Mesenchymal stem cell (in vitro differentiated cells and primary cell): ENCODE data around the gene MLN.

ENCODE experiments used
- DNase-seq: peaks from one replicate; pipeline ENCODE4 v3.0.0-alpha.2; 2013
- H2AFZ ChIP-seq: one replicate; pipeline ENCODE4 v1.6.1; 2013; ENCODE audit warnings: low read depth, mild to moderate bottlenecking, control low read depth, inconsistent platforms, low read length, moderate library complexity
- H2AK5ac ChIP-seq: 2 replicates; pipeline ENCODE4 v1.6.1; 2013; ENCODE audit warnings: low read length, moderate library complexity, mild to moderate bottlenecking, inconsistent platforms; ENCODE audit not compliant: severe bottlenecking
- H2BK120ac ChIP-seq: one replicate; pipeline ENCODE4 v1.6.1; 2013; ENCODE audit warnings: low read depth, mild to moderate bottlenecking, inconsistent platforms, low read length, moderate library complexity
- H2BK12ac ChIP-seq, 2 experiments: one replicate each; pipeline ENCODE4 v1.6.1; 2013; ENCODE audit warnings: inconsistent platforms in 2 of 2, low read length in 2 of 2, mild to moderate bottlenecking in 2 of 2, moderate library complexity in 2 of 2, control low read depth in 1 of 2
- H2BK15ac ChIP-seq: one replicate; pipeline ENCODE4 v1.6.1; 2013; ENCODE audit warnings: mild to moderate bottlenecking, low read depth, inconsistent platforms; ENCODE audit not compliant: poor library complexity, severe bottlenecking
- H2BK5ac ChIP-seq: 2 replicates; pipeline ENCODE4 v1.6.1; 2013; ENCODE audit warnings: low read depth, mild to moderate bottlenecking, low read length, control low read depth, inconsistent platforms; ENCODE audit not compliant: poor library complexity, severe bottlenecking
- H3K14ac ChIP-seq, 2 experiments: one replicate each; pipeline ENCODE4 v1.6.1; 2013; ENCODE audit warnings: inconsistent platforms in 2 of 2, low read length in 2 of 2, control low read depth in 1 of 2, mild to moderate bottlenecking in 1 of 2, moderate library complexity in 1 of 2
- H3K18ac ChIP-seq, 2 experiments: one replicate each; pipeline ENCODE4 v1.6.1; 2013; ENCODE audit warnings: inconsistent platforms in 2 of 2, low read length in 2 of 2, control low read depth in 1 of 2, low read depth in 1 of 2, mild to moderate bottlenecking in 1 of 2
- H3K23ac ChIP-seq, 2 experiments: one replicate each; pipeline ENCODE4 v1.6.1; 2013; ENCODE audit warnings: inconsistent platforms in 2 of 2, low read length in 2 of 2, mild to moderate bottlenecking in 2 of 2, moderate library complexity in 2 of 2, control low read depth in 1 of 2
- H3K27ac ChIP-seq: 2 replicates; pipeline ENCODE4 v1.5.1; 2013; ENCODE audit warnings: mild to moderate bottlenecking, moderate library complexity, low read length, control low read depth, inconsistent platforms; ENCODE audit not compliant: poor library complexity, severe bottlenecking
- H3K27me3 ChIP-seq, 2 experiments: 2 replicates each; pipeline versions ENCODE4 v1.6.1 to v1.7.0; 2013; ENCODE audit warnings: low read length in 2 of 2, mild to moderate bottlenecking in 2 of 2, moderate library complexity in 2 of 2, control low read depth in 1 of 2, inconsistent platforms in 1 of 2; ENCODE audit not compliant: control insufficient read depth in 1 of 2, insufficient read depth in 1 of 2
- H3K36me3 ChIP-seq, 2 experiments: 2 replicates each; pipeline versions ENCODE4 v1.6.1 to v1.7.0; 2013; ENCODE audit warnings: low read length in 2 of 2, control low read depth in 1 of 2, inconsistent platforms in 1 of 2, low read depth in 1 of 2, mild to moderate bottlenecking in 1 of 2; ENCODE audit not compliant: insufficient read depth in 2 of 2, control insufficient read depth in 1 of 2
- H3K4ac ChIP-seq, 2 experiments: one replicate each; pipeline ENCODE4 v1.6.1; 2013; ENCODE audit warnings: inconsistent platforms in 2 of 2, low read length in 2 of 2, mild to moderate bottlenecking in 2 of 2, moderate library complexity in 2 of 2, control low read depth in 1 of 2, low read depth in 1 of 2
- H3K4me1 ChIP-seq: 2 replicates; pipeline ENCODE4 v1.6.1; 2013; ENCODE audit warnings: low read depth, low read length, control low read depth; ENCODE audit not compliant: control insufficient read depth, insufficient read depth
- H3K4me2 ChIP-seq: 2 replicates; pipeline ENCODE4 v1.6.1; 2013; ENCODE audit warnings: low read length, mild to moderate bottlenecking, inconsistent platforms; ENCODE audit not compliant: poor library complexity, severe bottlenecking
- H3K4me3 ChIP-seq, 2 experiments: 2 replicates each; pipeline versions ENCODE4 v1.5.1 to v1.7.0; 2013; ENCODE audit warnings: low read length in 2 of 2, mild to moderate bottlenecking in 2 of 2, control low read depth in 1 of 2, low read depth in 1 of 2; ENCODE audit not compliant: insufficient read depth in 1 of 2
- H3K79me1 ChIP-seq: replicated peaks from 2 replicates; pipeline ENCODE4 v1.6.1; 2013; ENCODE audit warnings: mild to moderate bottlenecking, control low read depth, low read length, inconsistent platforms; ENCODE audit not compliant: poor library complexity, severe bottlenecking
- H3K9ac ChIP-seq: 2 replicates; pipeline ENCODE4 v1.7.0; 2013; ENCODE audit warnings: mild to moderate bottlenecking, low read length, moderate library complexity
- H3K9me3 ChIP-seq: 2 replicates; pipeline ENCODE4 v1.7.0; 2013; ENCODE audit warnings: mild to moderate bottlenecking, low read length; ENCODE audit not compliant: control insufficient read depth
- H4K8ac ChIP-seq: one replicate; pipeline ENCODE4 v1.6.1; 2013; ENCODE audit warnings: inconsistent platforms, mild to moderate bottlenecking, low read length, moderate library complexity
- H4K91ac ChIP-seq: one replicate; pipeline ENCODE4 v1.6.1; 2013; ENCODE audit warnings: mild to moderate bottlenecking, low read length, inconsistent platforms
- WGBS: methylation state at CpG from one replicate; pipeline ENCODE4 v1.1.7; 2013; ENCODE audit warnings: mixed read lengths; 5-methylcytosine and 5-hydroxymethylcytosine counted together

The MLN gene

GRCh38 chr6:33758815-33759216 is 45.0 kb downstream of the MLN start:
- H3K4me1 ChIP-seq = peaks cover 35% of the 10 kb centered on the region
- H2AFZ ChIP-seq = no peak overlapping the region
- H4K8ac ChIP-seq = no peak overlapping the region
- peaks cover 0 to 38% of the 10 kb centered on the region in 2 experiments for H3K27me3 ChIP-seq
- peak; percentile 40 for DNase-seq
- H3K4ac ChIP-seq = no peak overlapping the region
- no peak overlapping the region for H3K27ac ChIP-seq
- no peak overlapping the region for H2BK120ac ChIP-seq
- H2BK15ac ChIP-seq = no peak overlapping the region
- H3K36me3 ChIP-seq = no peaks in the 10 kb centered on the region
- H3K9ac ChIP-seq = no peak overlapping the region
- H3K14ac ChIP-seq = no peak overlapping the region
- H3K4me3 ChIP-seq = no peak overlapping the region
- H2BK5ac ChIP-seq = no peak overlapping the region
- WGBS = 51% methylated on average over 6 of the region's 7 CpGs
- H2AK5ac ChIP-seq = no peak overlapping the region
- H3K79me1 ChIP-seq = no peaks in the 10 kb centered on the region
- no peak overlapping the region for H2BK12ac ChIP-seq
- no peak overlapping the region for H3K23ac ChIP-seq
- no peak overlapping the region for H3K4me2 ChIP-seq
- no peaks in the 10 kb centered on the region for H3K9me3 ChIP-seq
- H4K91ac ChIP-seq = no peak overlapping the region
- H3K18ac ChIP-seq = no peak overlapping the region

GRCh38 chr6:33757906-33758305 is 45.9 kb downstream of the MLN start:
- Histone ChIP-seq H3K79me1 (no peaks in the 10 kb centered on the region), H2AFZ (no peak overlapping the region), H3K4me1 (peaks cover 35% of the 10 kb centered on the region), H3K27ac (no peak overlapping the region), H4K8ac (no peak overlapping the region), H3K4ac (no peak overlapping the region), H4K91ac (no peak overlapping the region), H3K9me3 (no peaks in the 10 kb centered on the region), H2BK120ac (no peak overlapping the region), H2AK5ac (peak overlapping the region; percentile 38), H2BK5ac (no peak overlapping the region), H3K27me3 (peaks cover 0 to 40% of the 10 kb centered on the region in 2 experiments), H3K4me3 (no peak overlapping the region), H3K4me2 (no peak overlapping the region), H2BK12ac (peak overlapping the region in 1 of 2 experiments; percentile 59), H3K36me3 (no peaks in the 10 kb centered on the region), H3K23ac (no peak overlapping the region), H3K9ac (no peak overlapping the region), H3K18ac (no peak overlapping the region), H2BK15ac (no peak overlapping the region), H3K14ac (no peak overlapping the region)
- no peak for DNase-seq
- WGBS = 88% methylated on average over 10 of the region's 10 CpGs

- Histone ChIP-seq H3K36me3 (no peaks in the 10 kb centered on the region), H2BK12ac (peak overlapping the region in 1 of 2 experiments; percentile 23), H4K8ac (no peak overlapping the region), H3K27ac (no peak overlapping the region), H2AFZ (no peak overlapping the region), H3K4me2 (no peak overlapping the region), H3K9ac (no peak overlapping the region), H3K4me3 (no peak overlapping the region), H3K23ac (no peak overlapping the region), H3K27me3 (peaks cover 0 to 45% of the 10 kb centered on the region in 2 experiments), H4K91ac (peak overlapping the region; percentile 75), H2BK15ac (no peak overlapping the region), H2BK120ac (no peak overlapping the region), H3K14ac (peak overlapping the region in 1 of 2 experiments; percentile 82), H3K18ac (peak overlapping the region in 1 of 2 experiments; percentile 9), H2BK5ac (no peak overlapping the region), H2AK5ac (peak overlapping the region; percentile 10), H3K9me3 (no peaks in the 10 kb centered on the region), H3K79me1 (no peaks in the 10 kb centered on the region), H3K4ac (peak overlapping the region in 1 of 2 experiments; percentile 85), H3K4me1 (peaks cover 38% of the 10 kb centered on the region)
- DNase-seq = peak; percentile 35
- WGBS = 45% methylated on average over 3 of the region's 3 CpGs
Measured at GRCh38 chr6:33757113-33757512, 46.7 kb downstream of the MLN start.

- 80% methylated on average over 12 of the region's 12 CpGs for WGBS
- Histone ChIP-seq H3K9me3 (no peaks in the 10 kb centered on the region), H2BK12ac (no peak overlapping the region)
Measured at GRCh38 chr6:33756211-33756954, 47.4 kb downstream of the MLN start.

More at GRCh38 chr6:33756211-33756954, 47.4 kb downstream of the MLN start:
- peak overlapping the region; percentile 75 for H4K91ac ChIP-seq
- no peak overlapping the region for H2BK5ac ChIP-seq
- H3K27me3 ChIP-seq = peaks cover 0 to 45% of the 10 kb centered on the region in 2 experiments
- no peak overlapping the region for H2AK5ac ChIP-seq
- no peak overlapping the region for H3K23ac ChIP-seq
- no peak overlapping the region for H2BK15ac ChIP-seq
- no peak overlapping the region for H3K9ac ChIP-seq
- no peak for DNase-seq
- H3K14ac ChIP-seq = no peak overlapping the region
- no peak overlapping the region for H2BK120ac ChIP-seq
- H3K4me1 ChIP-seq = peaks cover 37% of the 10 kb centered on the region
- H3K4me2 ChIP-seq = no peak overlapping the region
- H4K8ac ChIP-seq = no peak overlapping the region
- H3K79me1 ChIP-seq = no peaks in the 10 kb centered on the region
- H3K4ac ChIP-seq = peak overlapping the region in 1 of 2 experiments; percentile 85
- no peak overlapping the region for H3K27ac ChIP-seq
- H2AFZ ChIP-seq = no peak overlapping the region
- no peak overlapping the region for H3K4me3 ChIP-seq
- peak overlapping the region in 1 of 2 experiments; percentile 9 for H3K18ac ChIP-seq
- no peaks in the 10 kb centered on the region for H3K36me3 ChIP-seq
